Psoas muscle (tissue), 8 donors: ENCODE results near the gene ALS2CL. TPM values are rescaled to one million over a fixed set of nuclear protein-coding genes. Genes with fewer than 3 reads are reported as not detected.

Experiments
- ATAC-seq, 4 donors: fragments of 200-7000 bp; cut with Tn5 transposase; one replicate each; pipeline ENCODE4 v1.9.1; 2020; ENCODE audit warnings: moderate library complexity in 3 of 4, mild to moderate bottlenecking in 2 of 4
- DNase-seq, 2 donors: peaks; one replicate each; pipeline ENCODE4 v3.0.0-alpha.2; 2020
- H3K27ac ChIP-seq: fragments of 200-600 bp; one replicate; pipeline ENCODE4 v1.8.0; 2022
- H3K27me3 ChIP-seq, 3 donors: fragments of 200-600 bp in 1 of 3; one replicate each; pipeline versions ENCODE4 v1.6.1 to v1.8.0; 2013 to 2022; ENCODE audit warnings: low read length in 2 of 3, mild to moderate bottlenecking in 2 of 3, moderate library complexity in 1 of 3; ENCODE audit not compliant: insufficient read depth in 3 of 3
- H3K36me3 ChIP-seq, 2 donors: fragments of 200-600 bp in 1 of 2; one replicate each; pipeline versions ENCODE4 v1.6.1 to v1.8.0; 2013 to 2022; ENCODE audit warnings: low read depth in 1 of 2, mild to moderate bottlenecking in 1 of 2, moderate library complexity in 1 of 2; ENCODE audit not compliant: insufficient read depth in 1 of 2
- H3K4me1 ChIP-seq: fragments of 200-600 bp; one replicate; pipeline ENCODE4 v1.8.0; 2022
- H3K4me3 ChIP-seq: fragments of 200-600 bp; one replicate; pipeline ENCODE4 v1.8.0; 2022; ENCODE audit warnings: mild to moderate bottlenecking
- H3K9me3 ChIP-seq: fragments of 200-600 bp; one replicate; pipeline ENCODE4 v1.8.0; 2022
- WGBS, 3 donors: extraction: QIAGEN DNeasy Blood & Tissue Kit; methylation state at CpG; one replicate each; pipeline versions ENCODE4 v1.1.6 to v1.1.7; 2013; 5-methylcytosine and 5-hydroxymethylcytosine counted together
- intact Hi-C, 2 donors: fragments of 100-400 bp; cut with DNase I; formaldehyde crosslinking; loops; one replicate each; pipeline versions ENCODE4 v1.11.0 to v1.14.2; 2022
- polyA plus RNA-seq, 3 donors: library from polyadenylated mRNA; stranded (reverse); fragments of 200-250 nt; gene quantifications; one replicate each; pipeline ENCODE4 v1.2.3, GENCODE V29; 2013
- total RNA-seq, 4 donors: library from RNA; stranded (reverse); fragmentation: NEBNext Ultra II Directional in 2 of 4; extraction: Animal tissue kit (Norgen Biotek cat#: 25700) in 2 of 4; gene quantifications; one replicate each; pipeline versions ENCODE4 v1.2.1 to v1.2.4, GENCODE V29; 2021 to 2023
- TF ChIP-seq, protein P1 (sequence below): fragments of 200-600 bp; IDR thresholded peaks from one replicate; pipeline ENCODE4 v1.8.0; 2022; ENCODE audit warnings: antibody characterized with exemption
- donor health status: healthy with polysubstance abuse.
- donor health status: DM: no; HTN: no; CAD: no; lungs with moderate emphysema.
- donor health status: Bipolar disorder and iron deficiency.
- donor health status: healthy.
- donor health status: DM: yes; HTN: yes; CAD: no.
- donor health status: DM: no; HTN: no; CAD: no.
- donor health status: DM: no; HTN: no; CAD: no.
- donor health status: DM: yes; HTN: yes; CAD: no.

ALS2CL gene
- total and polyA plus RNA-seq, 7 donors: 5.0 to 10.1 (median 6.3) TPM

DNA sequence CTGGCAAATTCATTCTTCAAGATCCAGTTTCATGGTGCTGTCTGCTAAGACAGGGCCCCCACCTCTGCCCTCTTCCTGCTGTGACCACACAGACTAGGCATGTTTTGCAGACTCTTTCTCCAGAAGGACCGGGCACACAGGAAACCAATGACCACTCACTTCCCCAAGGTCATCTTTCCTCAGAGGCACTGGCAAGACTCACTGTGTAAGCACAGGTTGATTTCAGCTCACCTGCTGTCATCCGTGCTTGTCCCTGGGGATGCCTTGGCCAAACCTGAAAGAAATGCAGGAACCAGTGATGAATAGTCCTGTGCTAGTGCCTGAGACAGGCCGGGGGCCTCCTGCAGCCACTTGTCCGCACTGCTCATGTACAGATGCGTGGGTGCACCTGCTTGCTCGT, 33.5 kb downstream of the ALS2CL start:
- 79 to 84% (median 81%) methylated on average over 6 of the region's 6 CpGs for WGBS, 3 donors
- DNase-seq (no peak), ATAC-seq (no peak)
- intact Hi-C loops: no loop called here
- H3K4me1 ChIP-seq: peaks cover 23% of the 10 kb centered on the region
- H3K36me3 ChIP-seq: no peaks in the 10 kb centered on the region
- no peaks in the 10 kb centered on the region for H3K9me3 ChIP-seq
- H3K27ac ChIP-seq: no peak overlapping the region
- H3K27me3 ChIP-seq: no peaks in the 10 kb centered on the region
- no peak overlapping the region for H3K4me3 ChIP-seq
- TF ChIP-seq, protein P1, sequence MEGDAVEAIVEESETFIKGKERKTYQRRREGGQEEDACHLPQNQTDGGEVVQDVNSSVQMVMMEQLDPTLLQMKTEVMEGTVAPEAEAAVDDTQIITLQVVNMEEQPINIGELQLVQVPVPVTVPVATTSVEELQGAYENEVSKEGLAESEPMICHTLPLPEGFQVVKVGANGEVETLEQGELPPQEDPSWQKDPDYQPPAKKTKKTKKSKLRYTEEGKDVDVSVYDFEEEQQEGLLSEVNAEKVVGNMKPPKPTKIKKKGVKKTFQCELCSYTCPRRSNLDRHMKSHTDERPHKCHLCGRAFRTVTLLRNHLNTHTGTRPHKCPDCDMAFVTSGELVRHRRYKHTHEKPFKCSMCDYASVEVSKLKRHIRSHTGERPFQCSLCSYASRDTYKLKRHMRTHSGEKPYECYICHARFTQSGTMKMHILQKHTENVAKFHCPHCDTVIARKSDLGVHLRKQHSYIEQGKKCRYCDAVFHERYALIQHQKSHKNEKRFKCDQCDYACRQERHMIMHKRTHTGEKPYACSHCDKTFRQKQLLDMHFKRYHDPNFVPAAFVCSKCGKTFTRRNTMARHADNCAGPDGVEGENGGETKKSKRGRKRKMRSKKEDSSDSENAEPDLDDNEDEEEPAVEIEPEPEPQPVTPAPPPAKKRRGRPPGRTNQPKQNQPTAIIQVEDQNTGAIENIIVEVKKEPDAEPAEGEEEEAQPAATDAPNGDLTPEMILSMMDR: no peak

DNA sequence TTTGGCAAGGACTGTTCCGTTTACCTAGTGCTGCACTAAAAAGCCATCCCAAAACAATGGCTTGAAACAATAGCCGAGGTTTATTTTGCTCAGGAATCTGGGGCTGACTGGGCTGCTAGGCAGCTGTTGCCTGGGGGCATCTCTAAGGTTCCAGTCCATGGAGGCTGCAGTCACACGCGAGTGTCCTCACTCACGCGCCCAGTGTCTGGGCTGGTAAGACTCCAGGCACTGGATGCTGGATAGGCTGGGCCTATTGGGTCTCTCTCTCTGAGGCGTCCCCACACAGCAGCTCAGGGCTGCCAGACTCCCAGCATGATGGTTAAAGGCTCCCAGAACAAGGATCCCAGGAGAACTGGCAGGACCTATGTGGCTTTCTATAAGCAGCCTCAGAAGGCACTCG, 34.2 kb downstream of the ALS2CL start:
- no peak for DNase-seq
- H3K4me3 ChIP-seq: no peak overlapping the region
- peaks cover 23% of the 10 kb centered on the region for H3K4me1 ChIP-seq
- TF ChIP-seq, protein P1: no peak
- H3K27me3 ChIP-seq: no peaks in the 10 kb centered on the region
- intact Hi-C loops: no loop called here
- no peaks in the 10 kb centered on the region for H3K9me3 ChIP-seq
- WGBS, 3 donors: 92 to 96% (median 92%) methylated on average over 8 of the region's 8 CpGs
- no peak for ATAC-seq
- H3K27ac ChIP-seq: no peak overlapping the region
- no peaks in the 10 kb centered on the region for H3K36me3 ChIP-seq

DNA sequence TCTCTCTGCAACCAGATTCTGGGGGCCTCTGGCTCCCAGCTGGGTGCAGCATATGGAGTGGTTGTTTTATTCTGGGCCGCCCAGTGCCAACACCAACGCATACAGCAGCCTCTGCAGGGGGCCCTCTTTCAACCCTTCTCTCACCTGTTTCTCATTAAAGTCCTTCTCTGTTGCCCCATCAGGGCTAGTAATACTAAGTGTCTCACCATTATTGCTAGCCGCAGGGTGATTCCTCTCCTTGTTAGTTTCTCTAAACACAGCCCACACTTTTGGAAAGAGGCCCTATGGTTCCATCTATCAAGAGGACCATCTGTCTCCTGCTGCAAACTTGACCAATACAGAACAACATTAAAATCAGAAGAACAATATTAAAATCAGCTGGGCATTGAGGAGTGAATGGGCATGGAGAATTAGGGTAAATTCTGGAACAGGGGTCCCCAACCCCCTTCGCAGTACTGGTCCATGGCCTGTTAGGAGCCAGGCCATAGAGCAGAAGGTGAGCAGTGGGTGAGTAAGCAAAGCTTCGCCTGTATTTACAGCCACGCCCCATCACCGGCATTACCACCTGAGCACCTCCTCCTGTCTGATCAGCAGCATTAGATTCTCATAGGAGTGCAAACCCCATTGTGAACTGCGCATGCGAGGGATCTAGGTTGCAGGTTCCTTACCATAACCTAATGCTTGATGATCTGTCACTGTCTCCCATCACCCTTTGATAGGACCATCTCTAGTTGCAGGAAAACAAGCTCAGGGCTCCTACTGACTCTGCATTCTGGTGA, 36.5 kb downstream of the ALS2CL start:
- Histone ChIP-seq H3K9me3 (peaks cover under 1% of the 10 kb centered on the region), H3K4me3 (no peak overlapping the region), H3K4me1 (peaks cover 8% of the 10 kb centered on the region), H3K27me3 (no peaks in the 10 kb centered on the region), H3K27ac (no peak overlapping the region), H3K36me3 (no peaks in the 10 kb centered on the region)
- TF ChIP-seq, protein P1: no peak
- 90 to 92% (median 91%) methylated on average over 9 of the region's 9 CpGs for WGBS, 3 donors
- no peak for ATAC-seq
- intact Hi-C loops: no loop called here
- no peak for DNase-seq

DNA sequence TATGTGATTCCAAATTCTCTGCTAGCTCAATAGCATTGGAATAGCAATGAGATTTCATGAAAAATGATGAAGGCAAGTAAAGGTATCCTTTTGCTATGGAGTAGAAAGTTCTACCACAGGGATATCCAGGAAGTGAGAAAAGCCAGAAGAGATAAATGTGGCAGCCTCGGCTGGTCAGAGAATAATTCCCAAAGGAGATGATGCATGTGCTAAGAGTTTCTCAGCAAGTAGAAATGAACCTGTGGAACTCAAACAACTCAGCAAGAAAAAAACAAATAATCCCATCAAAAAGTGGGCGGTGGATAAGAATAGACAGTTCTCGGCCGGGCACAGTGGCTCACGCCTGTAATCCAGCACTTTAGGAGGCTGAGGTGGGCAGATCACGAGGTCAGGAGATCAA, 38.2 kb downstream of the ALS2CL start:
- intact Hi-C loops: no loop called here
- peaks cover 6% of the 10 kb centered on the region for H3K9me3 ChIP-seq
- H3K4me1 ChIP-seq: no peaks in the 10 kb centered on the region
- ATAC-seq (no peak), DNase-seq (no peak)
- H3K27me3 ChIP-seq: no peaks in the 10 kb centered on the region
- TF ChIP-seq, protein P1: no peak
- WGBS, 3 donors: 71 to 79% (median 77%) methylated on average over 6 of the region's 6 CpGs
- no peaks in the 10 kb centered on the region for H3K36me3 ChIP-seq
- no peak overlapping the region for H3K27ac ChIP-seq
- no peak overlapping the region for H3K4me3 ChIP-seq

DNA sequence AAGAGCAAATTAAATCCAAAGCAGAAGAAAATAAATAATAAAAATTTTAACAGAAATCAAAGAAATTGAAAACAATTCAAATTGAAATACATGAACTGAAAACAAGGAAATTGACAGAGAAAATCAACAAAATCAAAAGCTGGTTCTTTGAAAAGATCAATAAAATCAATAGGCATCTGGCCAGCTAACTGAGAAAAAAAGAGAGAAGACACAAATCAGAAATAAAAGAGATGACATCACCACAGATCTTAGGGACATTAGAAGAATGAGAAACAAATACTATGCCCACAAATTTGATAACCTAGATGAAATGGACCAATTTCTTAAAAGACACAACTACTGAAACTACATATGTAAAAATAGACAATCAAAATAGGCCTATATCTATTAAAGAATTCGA, 42.4 kb downstream of the ALS2CL start:
- no peak overlapping the region for H3K27ac ChIP-seq
- 49 to 61% (median 55%) methylated on average over 1 of the region's 1 CpG for WGBS, 3 donors
- TF ChIP-seq, protein P1: no peak
- H3K36me3 ChIP-seq: no peaks in the 10 kb centered on the region
- peaks cover 6% of the 10 kb centered on the region for H3K9me3 ChIP-seq
- DNase-seq: no peak
- peaks cover 5% of the 10 kb centered on the region for H3K4me1 ChIP-seq
- intact Hi-C loops: no loop called here
- H3K4me3 ChIP-seq: no peak overlapping the region
- H3K27me3 ChIP-seq: no peaks in the 10 kb centered on the region
- no peak for ATAC-seq
